ENCODE measurements around the gene NR2F6.
A peak's percentile ranks its signal among the peaks of the same experiment; 100 is the strongest.

DNA sequence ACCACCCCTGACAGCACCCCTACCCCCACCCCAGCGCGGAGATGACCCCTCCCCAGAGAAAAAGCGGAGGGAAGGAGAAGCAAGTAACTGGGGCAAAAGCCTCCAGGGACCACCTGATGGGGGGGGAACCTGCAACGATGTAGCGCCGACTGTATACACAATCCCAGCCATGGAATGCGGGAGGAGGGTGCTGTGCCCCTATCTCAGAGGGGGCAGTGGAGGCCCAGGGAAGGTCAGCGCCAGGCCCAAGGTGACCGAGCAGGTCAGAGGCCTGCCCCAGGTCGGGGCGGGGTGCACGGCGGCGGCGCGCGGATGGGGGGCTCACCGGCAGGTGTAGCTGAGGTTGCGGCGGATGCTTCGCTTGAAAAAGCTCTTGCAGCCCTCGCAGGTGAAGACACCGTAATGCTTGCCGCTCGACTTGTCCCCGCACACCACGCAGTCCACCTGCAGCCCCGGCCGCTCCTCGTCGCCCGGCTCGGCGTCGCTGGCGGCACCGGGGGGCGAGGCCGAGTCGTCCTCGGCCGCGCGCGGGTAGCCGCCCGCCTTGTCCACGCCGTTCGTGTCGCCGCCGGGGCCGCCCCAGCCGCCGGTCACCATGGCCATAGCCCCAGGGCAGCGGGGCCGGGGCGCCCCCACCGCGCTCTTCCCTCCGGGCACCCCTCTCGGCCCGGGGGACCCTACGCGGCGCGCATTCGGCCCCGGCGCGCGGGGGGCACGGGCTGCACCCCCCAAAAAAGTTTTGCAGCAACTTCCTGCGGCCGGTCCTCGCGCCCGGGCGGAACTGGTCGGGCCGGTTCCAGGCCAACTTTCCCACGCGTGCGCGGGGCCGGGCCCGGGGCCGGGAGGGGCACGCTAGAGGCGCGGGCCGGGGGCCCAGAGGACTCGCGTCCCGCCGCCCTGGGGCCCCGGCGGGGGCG is 843 bp downstream of the NR2F6 start:
- TF ChIP-seq, protein P1, sequence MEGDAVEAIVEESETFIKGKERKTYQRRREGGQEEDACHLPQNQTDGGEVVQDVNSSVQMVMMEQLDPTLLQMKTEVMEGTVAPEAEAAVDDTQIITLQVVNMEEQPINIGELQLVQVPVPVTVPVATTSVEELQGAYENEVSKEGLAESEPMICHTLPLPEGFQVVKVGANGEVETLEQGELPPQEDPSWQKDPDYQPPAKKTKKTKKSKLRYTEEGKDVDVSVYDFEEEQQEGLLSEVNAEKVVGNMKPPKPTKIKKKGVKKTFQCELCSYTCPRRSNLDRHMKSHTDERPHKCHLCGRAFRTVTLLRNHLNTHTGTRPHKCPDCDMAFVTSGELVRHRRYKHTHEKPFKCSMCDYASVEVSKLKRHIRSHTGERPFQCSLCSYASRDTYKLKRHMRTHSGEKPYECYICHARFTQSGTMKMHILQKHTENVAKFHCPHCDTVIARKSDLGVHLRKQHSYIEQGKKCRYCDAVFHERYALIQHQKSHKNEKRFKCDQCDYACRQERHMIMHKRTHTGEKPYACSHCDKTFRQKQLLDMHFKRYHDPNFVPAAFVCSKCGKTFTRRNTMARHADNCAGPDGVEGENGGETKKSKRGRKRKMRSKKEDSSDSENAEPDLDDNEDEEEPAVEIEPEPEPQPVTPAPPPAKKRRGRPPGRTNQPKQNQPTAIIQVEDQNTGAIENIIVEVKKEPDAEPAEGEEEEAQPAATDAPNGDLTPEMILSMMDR (tag by site-specific recombination; IDR thresholded peaks at IDR 0.05): no peak
- TF ChIP-seq, protein P2, sequence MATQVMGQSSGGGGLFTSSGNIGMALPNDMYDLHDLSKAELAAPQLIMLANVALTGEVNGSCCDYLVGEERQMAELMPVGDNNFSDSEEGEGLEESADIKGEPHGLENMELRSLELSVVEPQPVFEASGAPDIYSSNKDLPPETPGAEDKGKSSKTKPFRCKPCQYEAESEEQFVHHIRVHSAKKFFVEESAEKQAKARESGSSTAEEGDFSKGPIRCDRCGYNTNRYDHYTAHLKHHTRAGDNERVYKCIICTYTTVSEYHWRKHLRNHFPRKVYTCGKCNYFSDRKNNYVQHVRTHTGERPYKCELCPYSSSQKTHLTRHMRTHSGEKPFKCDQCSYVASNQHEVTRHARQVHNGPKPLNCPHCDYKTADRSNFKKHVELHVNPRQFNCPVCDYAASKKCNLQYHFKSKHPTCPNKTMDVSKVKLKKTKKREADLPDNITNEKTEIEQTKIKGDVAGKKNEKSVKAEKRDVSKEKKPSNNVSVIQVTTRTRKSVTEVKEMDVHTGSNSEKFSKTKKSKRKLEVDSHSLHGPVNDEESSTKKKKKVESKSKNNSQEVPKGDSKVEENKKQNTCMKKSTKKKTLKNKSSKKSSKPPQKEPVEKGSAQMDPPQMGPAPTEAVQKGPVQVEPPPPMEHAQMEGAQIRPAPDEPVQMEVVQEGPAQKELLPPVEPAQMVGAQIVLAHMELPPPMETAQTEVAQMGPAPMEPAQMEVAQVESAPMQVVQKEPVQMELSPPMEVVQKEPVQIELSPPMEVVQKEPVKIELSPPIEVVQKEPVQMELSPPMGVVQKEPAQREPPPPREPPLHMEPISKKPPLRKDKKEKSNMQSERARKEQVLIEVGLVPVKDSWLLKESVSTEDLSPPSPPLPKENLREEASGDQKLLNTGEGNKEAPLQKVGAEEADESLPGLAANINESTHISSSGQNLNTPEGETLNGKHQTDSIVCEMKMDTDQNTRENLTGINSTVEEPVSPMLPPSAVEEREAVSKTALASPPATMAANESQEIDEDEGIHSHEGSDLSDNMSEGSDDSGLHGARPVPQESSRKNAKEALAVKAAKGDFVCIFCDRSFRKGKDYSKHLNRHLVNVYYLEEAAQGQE (tag by site-specific recombination; IDR thresholded peaks at IDR 0.05): no peak
- TF ChIP-seq ZNF510 (tag by site-specific recombination; IDR thresholded peaks at IDR 0.05; ENCODE audit: insufficient replicate concordance) (no peak), YY1 (tag by site-specific recombination; IDR thresholded peaks at IDR 0.05) (no peak), ZFP41 (tag by site-specific recombination; IDR thresholded peaks at IDR 0.05; ENCODE audit: borderline replicate concordance) (no peak), ZSCAN30 (tag by site-specific recombination; IDR thresholded peaks at IDR 0.05) (0 out of 2 replicates have a peak, but pooled peaks have one; percentile 28), ZNF133 (tag by site-specific recombination; IDR thresholded peaks at IDR 0.05) (no peak)
- TF ChIP-seq, protein P3, sequence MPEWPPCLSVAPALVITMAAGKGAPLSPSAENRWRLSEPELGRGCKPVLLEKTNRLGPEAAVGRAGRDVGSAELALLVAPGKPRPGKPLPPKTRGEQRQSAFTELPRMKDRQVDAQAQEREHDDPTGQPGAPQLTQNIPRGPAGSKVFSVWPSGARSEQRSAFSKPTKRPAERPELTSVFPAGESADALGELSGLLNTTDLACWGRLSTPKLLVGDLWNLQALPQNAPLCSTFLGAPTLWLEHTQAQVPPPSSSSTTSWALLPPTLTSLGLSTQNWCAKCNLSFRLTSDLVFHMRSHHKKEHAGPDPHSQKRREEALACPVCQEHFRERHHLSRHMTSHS (tag by site-specific recombination; IDR thresholded peaks at IDR 0.05): no peak
- TF ChIP-seq, protein P4, sequence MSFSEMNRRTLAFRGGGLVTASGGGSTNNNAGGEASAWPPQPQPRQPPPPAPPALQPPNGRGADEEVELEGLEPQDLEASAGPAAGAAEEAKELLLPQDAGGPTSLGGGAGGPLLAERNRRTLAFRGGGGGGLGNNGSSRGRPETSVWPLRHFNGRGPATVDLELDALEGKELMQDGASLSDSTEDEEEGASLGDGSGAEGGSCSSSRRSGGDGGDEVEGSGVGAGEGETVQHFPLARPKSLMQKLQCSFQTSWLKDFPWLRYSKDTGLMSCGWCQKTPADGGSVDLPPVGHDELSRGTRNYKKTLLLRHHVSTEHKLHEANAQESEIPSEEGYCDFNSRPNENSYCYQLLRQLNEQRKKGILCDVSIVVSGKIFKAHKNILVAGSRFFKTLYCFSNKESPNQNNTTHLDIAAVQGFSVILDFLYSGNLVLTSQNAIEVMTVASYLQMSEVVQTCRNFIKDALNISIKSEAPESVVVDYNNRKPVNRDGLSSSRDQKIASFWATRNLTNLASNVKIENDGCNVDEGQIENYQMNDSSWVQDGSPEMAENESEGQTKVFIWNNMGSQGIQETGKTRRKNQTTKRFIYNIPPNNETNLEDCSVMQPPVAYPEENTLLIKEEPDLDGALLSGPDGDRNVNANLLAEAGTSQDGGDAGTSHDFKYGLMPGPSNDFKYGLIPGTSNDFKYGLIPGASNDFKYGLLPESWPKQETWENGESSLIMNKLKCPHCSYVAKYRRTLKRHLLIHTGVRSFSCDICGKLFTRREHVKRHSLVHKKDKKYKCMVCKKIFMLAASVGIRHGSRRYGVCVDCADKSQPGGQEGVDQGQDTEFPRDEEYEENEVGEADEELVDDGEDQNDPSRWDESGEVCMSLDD (tag by site-specific recombination; IDR thresholded peaks at IDR 0.05): peak; percentile 75
- TF ChIP-seq, protein P5, sequence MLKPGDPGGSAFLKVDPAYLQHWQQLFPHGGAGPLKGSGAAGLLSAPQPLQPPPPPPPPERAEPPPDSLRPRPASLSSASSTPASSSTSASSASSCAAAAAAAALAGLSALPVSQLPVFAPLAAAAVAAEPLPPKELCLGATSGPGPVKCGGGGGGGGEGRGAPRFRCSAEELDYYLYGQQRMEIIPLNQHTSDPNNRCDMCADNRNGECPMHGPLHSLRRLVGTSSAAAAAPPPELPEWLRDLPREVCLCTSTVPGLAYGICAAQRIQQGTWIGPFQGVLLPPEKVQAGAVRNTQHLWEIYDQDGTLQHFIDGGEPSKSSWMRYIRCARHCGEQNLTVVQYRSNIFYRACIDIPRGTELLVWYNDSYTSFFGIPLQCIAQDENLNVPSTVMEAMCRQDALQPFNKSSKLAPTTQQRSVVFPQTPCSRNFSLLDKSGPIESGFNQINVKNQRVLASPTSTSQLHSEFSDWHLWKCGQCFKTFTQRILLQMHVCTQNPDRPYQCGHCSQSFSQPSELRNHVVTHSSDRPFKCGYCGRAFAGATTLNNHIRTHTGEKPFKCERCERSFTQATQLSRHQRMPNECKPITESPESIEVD (tag by site-specific recombination; IDR thresholded peaks at IDR 0.05): no peak
- TF ChIP-seq, protein P6, sequence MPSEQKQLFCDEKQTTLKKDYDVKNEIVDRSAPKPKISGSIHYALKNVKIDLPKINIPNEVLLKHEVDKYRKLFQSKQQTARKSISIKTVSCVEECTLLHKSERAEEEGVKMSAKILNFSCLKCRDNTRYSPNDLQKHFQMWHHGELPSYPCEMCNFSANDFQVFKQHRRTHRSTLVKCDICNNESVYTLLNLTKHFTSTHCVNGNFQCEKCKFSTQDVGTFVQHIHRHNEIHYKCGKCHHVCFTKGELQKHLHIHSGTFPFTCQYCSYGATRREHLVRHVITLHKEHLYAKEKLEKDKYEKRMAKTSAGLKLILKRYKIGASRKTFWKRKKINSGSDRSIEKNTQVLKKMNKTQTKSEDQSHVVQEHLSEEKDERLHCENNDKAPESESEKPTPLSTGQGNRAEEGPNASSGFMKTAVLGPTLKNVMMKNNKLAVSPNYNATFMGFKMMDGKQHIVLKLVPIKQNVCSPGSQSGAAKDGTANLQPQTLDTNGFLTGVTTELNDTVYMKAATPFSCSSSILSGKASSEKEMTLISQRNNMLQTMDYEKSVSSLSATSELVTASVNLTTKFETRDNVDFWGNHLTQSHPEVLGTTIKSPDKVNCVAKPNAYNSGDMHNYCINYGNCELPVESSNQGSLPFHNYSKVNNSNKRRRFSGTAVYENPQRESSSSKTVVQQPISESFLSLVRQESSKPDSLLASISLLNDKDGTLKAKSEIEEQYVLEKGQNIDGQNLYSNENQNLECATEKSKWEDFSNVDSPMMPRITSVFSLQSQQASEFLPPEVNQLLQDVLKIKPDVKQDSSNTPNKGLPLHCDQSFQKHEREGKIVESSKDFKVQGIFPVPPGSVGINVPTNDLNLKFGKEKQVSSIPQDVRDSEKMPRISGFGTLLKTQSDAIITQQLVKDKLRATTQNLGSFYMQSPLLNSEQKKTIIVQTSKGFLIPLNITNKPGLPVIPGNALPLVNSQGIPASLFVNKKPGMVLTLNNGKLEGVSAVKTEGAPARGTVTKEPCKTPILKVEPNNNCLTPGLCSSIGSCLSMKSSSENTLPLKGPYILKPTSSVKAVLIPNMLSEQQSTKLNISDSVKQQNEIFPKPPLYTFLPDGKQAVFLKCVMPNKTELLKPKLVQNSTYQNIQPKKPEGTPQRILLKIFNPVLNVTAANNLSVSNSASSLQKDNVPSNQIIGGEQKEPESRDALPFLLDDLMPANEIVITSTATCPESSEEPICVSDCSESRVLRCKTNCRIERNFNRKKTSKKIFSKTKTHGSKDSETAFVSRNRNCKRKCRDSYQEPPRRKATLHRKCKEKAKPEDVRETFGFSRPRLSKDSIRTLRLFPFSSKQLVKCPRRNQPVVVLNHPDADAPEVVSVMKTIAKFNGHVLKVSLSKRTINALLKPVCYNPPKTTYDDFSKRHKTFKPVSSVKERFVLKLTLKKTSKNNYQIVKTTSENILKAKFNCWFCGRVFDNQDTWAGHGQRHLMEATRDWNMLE (tag by site-specific recombination; conservative IDR thresholded peaks at IDR 0.05; ENCODE audit: low read depth): no peak

Measured in HEK293 (cell line).